Bronchial epithelial cell (primary cell): ENCODE data around the gene SEPTIN5. TPM values are rescaled to one million over a fixed set of nuclear protein-coding genes. Genes with fewer than 3 reads are reported as not detected.

Experiments used
- DNase-seq: peaks from one replicate; pipeline ENCODE4 v3.0.0-alpha.2; 2010; ENCODE audit warnings: low read depth
- FAIRE-seq: peaks from 2 replicates; lab custom pipeline; 2011; peaks lifted over from hg19 to GRCh38; lab: Jason Lieb, UNC
- H3K27me3 ChIP-seq: 2 replicates; pipeline ENCODE4 v1.5.1; 2011; ENCODE audit warnings: low read length; ENCODE audit not compliant: control insufficient read depth, insufficient read depth
- H3K36me3 ChIP-seq: 2 replicates; pipeline ENCODE4 v1.5.1; 2011; ENCODE audit warnings: low read length; ENCODE audit not compliant: control insufficient read depth, insufficient read depth
- H3K4me3 ChIP-seq: 2 replicates; pipeline ENCODE4 v1.5.1; 2011; ENCODE audit warnings: mild to moderate bottlenecking, low read depth, low read length, control low read depth
- CTCF ChIP-seq: IDR thresholded peaks from 2 replicates; pipeline ENCODE4 v1.5.1; 2011; ENCODE audit warnings: mild to moderate bottlenecking, moderate library complexity, low read length, control low read depth, inconsistent platforms; ENCODE audit not compliant: insufficient read depth, severe bottlenecking
- total RNA-seq: library from RNA; depleted of rRNA; stranded (reverse); fragments of >200 nt; gene quantifications from 2 replicates; pipeline ENCODE4 v1.2.1, GENCODE V29; 2014

The SEPTIN5 gene
- total RNA-seq, 1 donor from 2014 or later = 5.8 TPM

- H3K27me3 ChIP-seq = no peaks in the 10 kb centered on the region
- no peak for DNase-seq
- FAIRE-seq = no peak
Observed at GRCh38 chr22:19744350-19745006, 30.2 kb downstream of the SEPTIN5 start.

GRCh38 chr22:19745155-19746101 is 31.1 kb downstream of the SEPTIN5 start:
- no peak for DNase-seq
- TF ChIP-seq CTCF = no peak
- Histone ChIP-seq H3K27me3 (no peaks in the 10 kb centered on the region), H3K4me3 (no peak overlapping the region), H3K36me3 (no peaks in the 10 kb centered on the region)
- FAIRE-seq = no peak

More at GRCh38 chr22:19744350-19745006, 30.2 kb downstream of the SEPTIN5 start:
- no peaks in the 10 kb centered on the region for H3K36me3 ChIP-seq
- H3K4me3 ChIP-seq = no peak overlapping the region
- TF ChIP-seq CTCF = no peak

GRCh38 chr22:19746726-19747125 is 32.4 kb downstream of the SEPTIN5 start:
- no peak for FAIRE-seq
- H3K4me3 ChIP-seq = no peak overlapping the region
- no peak for TF ChIP-seq CTCF
- H3K36me3 ChIP-seq = no peaks in the 10 kb centered on the region
- no peak for DNase-seq
- H3K27me3 ChIP-seq = no peaks in the 10 kb centered on the region

GRCh38 chr22:19747551-19747950 is 33.2 kb downstream of the SEPTIN5 start:
- DNase-seq (no peak), FAIRE-seq (no peak)
- no peak for TF ChIP-seq CTCF
- Histone ChIP-seq H3K4me3 (no peak overlapping the region), H3K27me3 (no peaks in the 10 kb centered on the region), H3K36me3 (no peaks in the 10 kb centered on the region)

- DNase-seq (no peak), FAIRE-seq (peak; percentile 70)
- no peaks in the 10 kb centered on the region for H3K27me3 ChIP-seq
- H3K36me3 ChIP-seq = no peaks in the 10 kb centered on the region
- no peak overlapping the region for H3K4me3 ChIP-seq
- TF ChIP-seq CTCF = no peak
Observed at GRCh38 chr22:19748139-19748538, 33.8 kb downstream of the SEPTIN5 start.
